ENCODE measurements around the gene GAL3ST3.
"Not testable (repeated sequence)": the region's sequence is repeated elsewhere in the genome, so short reads cannot be mapped to it uniquely, and the experiment has no call there.

The GAL3ST3 gene

DNA sequence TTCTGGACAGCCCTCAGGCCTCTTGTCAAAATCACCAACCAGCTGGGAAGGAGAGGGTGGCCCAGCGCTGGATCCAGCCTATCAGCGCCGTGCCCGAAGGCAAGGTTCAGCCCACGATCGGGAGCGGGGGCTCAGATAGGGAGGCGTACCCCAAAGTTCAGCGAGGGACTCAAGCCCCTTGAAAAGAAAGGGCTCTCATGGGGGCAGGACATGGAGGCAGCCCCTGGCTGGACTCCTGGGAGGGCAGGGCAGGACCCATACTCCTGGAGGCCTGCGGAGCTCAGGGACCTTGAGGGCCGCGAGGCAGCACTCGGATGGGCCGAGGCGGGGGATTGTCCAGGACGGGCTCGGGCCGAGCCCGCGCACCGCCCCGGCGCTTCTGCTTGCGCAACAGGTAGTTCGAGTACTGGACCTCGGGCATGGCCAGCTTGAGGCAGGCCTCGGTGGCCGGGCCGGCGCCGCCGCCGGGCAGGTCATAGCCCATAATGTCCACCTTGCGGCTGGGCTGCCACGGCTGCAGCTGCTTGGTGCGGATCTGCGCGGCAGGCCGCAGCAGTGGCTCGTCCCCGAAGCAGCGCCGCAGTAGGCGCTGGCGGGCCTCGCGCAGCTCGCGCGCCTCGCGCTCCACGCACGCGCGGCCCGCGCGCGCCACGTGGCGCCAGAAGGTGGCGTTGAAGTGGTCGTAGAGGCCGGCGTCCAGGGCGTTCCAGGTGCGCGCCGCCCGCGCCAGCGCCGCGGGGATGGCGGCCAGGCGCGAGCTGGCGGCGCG lies 6.5 kb downstream of the GAL3ST3 start:
- DNase-seq = no peak

DNA sequence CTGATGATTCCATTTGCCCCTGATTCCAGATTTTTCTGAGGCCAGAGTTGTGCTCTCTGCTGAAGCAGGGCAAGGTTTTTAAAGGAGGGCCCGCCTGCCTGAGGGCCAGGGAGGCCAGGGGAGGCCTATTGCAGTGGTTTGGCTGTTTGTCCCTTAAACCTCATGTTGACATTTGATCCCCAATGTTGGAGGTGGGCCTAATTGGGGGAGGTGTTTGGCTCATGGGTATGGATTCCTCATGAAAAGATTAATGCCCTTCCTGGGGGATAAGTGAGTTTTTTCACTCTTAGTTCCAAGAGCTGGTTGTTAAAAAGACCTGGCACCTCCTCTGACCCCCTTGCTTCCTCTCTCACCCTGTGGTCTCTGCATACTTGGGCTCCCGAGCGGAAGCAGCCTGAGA lies 9.2 kb downstream of the GAL3ST3 start:
- DNase-seq = no peak

DNA sequence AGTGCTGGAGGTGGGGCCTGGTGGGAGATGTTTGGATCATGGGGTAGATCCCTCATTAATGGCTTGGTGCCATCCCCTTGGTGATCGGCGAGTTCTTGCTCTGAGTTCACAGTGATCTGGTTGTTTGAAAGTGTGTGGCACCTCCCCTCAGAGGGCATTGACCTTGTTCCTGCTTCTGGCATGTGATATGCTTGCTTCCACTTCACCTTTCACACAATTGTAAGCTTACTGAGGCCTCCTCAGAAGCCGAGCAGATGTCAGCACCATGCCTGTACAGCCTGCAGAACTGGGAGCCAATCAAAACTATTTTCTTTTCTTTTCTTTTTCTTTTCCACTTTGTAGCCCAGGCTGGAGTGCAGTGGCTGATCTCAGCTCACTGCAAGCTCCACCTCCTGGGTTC lies 11.6 kb downstream of the GAL3ST3 start:
- no peak for DNase-seq

DNA sequence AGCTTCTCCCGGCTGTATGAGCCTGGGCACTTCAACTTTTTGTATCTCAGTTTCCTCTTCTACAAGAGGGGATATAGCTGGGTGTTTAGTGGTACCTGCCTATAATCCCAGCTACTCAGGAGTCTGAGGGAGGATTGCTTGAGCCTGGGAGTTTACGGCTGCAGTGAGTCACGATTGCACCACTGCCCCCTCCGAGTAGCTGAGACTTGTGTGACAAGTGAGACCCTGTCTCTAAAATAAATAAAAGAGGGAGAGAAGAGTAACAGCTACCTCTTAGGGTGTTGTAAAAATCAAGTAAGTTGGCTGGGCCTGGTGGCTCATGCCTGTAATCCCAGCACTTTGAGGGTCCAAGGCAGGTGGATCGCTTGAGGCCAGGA lies 12.6 kb downstream of the GAL3ST3 start:
- no peak for DNase-seq

DNA sequence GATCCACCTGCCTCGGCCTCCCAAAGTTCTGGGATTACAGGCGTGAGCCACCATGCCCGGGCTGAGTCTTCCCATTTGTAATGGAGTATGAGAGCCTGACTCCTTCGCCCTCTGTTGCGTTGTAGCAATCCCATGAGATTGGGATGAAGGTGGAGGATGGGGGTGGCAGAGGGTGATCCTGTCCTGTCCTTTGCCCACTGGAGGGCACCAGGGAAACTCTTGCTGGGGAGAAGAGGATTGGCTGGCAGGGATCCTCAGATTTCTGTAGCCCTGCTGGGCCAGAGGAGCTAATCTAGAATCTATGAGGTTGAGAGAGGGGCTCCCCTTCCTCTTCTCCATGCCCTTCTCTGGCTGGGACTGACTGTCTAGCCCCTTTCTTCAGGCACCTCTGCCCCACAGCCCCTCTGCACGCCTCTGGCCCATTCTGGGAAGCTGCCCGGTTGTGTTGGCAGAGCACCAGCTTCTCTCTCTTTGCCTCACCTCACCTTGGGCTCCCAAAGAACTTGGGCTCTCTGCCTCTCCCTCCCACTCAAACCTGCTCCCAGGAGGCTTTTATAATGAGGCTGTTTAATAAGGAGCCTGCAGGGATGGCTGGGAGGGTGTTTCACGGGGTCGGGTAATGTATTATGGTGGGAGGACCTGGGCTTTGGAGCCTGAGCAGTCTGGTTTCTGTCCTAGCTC lies 13.2 kb downstream of the GAL3ST3 start:
- no peak for DNase-seq

DNA sequence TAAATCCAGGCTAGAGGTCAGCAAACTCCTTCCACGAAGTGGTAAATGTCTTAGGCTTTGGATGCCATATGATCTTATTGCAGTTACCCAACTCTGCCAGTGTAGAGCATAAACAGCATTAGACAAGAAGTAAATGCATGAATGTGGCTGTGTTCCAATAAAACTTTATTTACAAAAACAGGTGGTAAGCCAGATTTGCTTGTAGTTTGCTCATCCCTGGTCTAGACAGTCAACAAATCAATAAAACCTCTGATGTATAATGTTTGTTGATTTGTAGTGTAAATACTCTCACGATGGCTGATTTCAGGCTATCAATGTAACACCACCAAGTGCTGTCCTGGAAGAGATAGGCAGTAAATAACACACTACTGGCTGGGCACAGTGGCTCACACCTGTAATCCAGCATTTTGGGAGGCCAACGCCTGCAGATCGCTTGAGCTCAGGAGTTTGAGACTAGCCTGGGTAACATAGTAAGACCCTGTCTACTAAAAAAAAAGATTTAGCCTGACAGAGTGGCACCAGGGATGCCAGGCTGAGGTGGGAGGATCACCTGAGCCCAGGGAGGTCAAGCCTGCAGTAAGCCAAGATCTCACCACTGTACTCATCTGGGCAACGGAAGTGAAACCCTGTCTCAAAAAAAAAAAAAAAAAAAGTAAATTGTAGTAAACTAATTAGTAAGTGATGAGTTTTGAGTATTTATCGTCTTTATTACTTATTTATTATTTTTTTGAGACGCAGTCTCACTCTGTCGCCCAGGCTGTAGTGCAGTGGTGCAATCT lies 15.8 kb downstream of the GAL3ST3 start:
- DNase-seq = no peak

DNA sequence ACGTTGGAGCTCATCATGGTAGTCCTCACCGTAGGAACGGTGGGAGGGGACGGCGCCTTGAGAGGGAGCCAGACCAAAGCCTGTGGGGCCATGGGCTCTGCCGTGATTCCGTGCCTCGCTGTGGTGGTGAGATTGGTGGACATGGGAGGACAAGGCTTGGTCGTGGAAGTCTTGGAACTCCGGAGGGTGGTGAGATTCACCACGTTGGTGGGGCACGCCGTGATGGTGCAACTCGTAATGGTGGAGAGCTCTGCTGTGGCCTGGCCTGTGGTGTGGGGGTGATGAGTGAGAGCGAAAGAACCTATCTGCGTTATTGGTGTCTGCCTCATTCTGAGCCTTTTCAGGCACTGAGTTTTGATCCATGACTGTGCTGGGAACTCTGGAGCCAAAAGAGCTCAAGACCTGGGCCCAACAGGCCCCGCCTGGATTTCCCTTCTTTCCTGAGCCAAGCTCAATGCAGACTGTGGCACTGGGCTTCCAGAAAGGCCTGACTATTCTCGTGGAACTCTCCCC lies 22.9 kb downstream of the GAL3ST3 start, which contains the start of gene CATSPER1:
Gene CATSPER1, minus strand, starts transcription at position 463 of the 513 bp plus-strand sequence. Its CDS starts 100 bp downstream, at position 363.
- DNase-seq = no peak

DNA sequence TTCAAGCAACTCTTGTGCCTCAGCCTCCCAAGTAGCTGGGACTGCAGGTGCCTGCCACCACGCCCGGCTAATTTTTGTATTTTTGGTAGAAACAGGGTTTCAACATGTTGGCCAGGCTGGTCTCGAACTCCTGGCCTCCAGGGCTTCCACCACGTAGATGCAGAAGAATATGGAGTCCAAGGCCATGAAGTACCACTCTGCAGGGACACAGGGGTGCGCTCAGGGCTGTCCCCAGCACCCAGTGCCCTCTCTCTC lies 25.8 kb downstream of the GAL3ST3 start:
- not testable (repeated sequence) for DNase-seq

DNA sequence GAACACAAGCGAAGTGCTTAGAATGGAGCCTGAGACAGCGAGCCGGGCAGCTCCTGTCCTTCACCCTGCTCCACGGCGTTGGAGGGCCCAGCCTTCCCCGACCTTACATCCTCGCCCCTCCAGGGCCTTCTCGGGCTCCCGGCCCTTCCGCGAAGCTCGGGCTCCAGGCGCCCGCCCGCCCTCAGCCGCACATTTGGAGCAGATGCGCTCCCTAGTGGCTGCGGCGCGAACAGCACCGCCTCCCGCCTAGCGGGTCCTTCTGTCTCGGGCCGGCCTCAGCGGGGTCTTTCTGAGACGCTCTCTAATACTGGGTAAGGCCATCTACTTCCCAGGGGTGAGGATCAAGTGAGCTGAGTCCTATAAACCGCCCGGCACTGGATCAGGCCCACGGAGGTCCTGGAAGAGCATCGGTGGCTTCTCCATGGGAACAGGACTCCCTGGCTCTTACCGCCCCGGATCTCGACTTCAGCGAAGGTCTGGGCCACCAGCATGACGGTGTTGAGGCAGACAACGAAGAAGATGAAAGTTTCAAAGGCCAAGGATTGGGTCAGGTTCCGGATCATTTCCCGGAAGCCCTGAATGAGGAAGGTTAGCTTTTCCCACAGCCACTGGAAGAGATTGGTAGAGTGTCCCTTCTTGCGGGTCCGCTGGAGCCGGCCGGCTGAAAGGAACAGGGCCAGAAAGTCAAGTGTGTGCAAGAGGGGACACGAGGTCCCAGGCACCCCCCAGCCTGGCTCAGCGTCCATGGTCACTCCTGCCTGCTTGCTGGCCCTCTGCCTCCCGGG lies 26.4 kb downstream of the GAL3ST3 start:
- DNase-seq = no peak

DNA sequence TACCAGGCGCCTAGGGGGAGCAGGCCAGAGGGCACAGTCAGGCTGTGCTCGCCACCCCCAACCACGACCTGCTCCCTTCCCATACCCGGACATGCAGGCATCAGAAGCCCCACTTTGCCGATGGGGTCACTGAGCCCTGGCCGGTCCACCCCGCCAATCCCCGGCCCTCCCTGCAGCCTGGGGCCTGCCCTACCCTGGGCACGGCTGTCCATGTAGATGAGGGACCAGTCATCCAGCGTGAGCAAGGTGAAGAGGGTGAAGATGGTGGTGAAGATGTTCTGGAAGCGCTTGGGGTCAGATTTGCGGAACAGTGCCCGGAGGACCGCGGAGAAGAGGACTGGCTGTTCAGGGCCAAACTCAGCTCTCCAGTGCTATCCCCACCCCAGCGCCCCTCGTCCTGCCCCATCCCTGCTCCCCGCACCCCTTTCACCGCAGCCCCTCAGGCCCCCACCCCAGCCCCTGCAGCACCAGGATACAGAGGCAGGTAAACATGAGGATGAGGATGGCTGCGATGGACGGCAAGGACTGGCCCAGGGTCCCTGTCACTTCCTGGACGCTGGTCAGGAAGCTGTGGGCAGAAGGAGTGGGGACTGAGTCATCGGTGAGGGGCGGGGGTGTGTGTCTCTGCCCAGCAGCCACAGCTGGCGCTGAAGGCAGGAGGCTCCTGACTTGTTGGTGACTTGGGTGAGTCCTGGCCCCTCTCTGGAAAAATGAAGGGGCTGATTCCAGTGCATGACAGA lies 28.2 kb downstream of the GAL3ST3 start:
- no peak for DNase-seq

DNA sequence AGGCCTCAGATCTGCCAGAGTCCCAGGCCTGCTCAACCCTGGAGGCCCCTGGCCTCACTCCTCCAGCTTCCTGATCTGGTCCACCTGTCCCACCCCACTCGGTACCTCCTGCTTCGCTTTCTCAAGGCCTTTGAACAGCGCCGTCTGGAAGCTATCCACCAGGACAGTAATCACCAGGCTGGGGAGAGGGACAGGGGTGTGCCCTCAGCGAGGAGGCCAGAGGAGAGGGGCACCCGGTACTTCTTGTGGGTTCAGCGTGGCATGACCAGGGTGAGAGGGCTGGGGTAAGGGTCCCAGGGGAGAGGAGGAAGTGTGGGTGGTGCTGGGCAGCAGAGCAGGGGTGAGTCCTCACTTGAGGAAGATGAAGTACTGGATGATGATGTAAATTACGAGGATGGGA lies 28.7 kb downstream of the GAL3ST3 start:
- no peak for DNase-seq

DNA sequence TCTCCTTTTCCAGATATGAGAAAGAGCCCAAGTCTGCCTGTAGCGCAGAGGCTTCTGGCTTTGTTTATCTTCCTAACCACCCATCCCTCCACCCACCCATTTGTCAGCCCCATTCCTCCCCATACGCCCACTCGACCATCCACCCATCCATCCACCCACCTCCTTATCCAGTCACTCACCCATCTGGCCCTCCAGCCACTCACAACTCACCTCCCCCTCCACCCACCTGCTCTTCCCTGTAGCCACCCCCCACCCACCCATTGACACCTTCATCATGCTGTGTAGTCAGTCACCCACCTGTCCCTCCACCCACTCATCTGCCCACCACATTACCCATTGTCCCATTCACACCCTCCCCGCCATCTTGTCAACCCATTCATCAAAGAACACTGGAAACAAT lies 31.6 kb downstream of the GAL3ST3 start:
- DNase-seq = no peak

DNA sequence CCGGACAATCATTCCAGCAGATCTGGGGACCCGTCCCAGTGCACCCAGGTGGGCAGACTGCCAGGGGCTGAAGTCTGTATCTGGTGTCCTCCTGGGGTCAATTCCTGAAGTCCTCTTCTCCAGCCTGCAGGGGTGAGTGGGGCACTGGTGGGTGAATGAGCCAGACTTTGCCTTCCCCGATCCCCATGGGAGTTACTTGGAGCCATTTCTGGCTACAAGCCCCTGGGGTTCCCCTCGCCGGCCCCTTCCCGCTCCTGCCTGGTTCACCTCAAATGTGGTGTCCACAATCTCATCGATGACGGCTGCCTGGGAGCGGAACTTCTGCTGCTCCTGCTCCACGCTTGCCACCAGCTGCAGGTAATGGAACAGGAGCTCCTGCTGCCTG lies 32.2 kb downstream of the GAL3ST3 start:
- DNase-seq = no peak

DNA sequence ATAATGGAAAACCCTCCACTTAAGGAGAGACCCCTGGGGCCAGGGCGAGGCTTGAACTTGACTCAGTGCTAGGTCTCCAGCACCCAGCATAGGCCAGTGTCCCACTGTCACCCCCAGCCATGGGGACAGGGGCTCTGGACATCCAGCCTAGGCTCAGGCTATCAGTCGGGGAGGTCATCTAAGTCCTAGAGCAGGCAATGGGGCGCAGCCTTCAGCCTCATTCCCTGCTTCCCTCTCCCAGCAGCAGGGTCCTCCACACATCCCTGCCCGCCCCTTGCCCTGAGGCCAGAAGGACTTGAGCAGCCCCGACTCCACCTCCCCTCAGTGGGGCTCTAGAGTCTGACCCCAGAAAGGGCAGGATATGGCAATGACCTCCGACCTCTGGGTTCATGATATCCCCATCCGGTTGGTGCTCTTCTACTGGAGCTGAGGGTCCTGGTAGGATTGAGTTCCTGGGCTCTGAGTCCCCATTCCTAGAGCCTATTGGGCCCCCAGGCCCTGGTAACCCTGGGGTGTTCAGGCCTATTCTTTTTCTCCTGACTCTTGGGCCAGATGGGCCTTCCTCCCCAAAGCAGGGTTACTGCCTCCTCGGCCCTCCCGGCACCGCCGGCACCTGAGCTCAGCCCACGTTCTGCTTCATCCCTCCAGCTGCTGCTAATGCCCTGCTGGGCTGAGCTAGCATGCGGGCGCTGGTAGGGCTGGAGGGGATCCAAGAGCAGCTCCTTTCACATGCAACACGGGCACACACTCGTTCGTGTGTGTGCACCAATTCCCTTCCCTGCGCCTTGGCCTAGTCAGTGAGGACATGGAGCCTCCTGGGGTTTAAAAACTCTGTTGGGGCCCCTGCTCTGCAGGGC lies 32.8 kb downstream of the GAL3ST3 start:
- DNase-seq = no peak

DNA sequence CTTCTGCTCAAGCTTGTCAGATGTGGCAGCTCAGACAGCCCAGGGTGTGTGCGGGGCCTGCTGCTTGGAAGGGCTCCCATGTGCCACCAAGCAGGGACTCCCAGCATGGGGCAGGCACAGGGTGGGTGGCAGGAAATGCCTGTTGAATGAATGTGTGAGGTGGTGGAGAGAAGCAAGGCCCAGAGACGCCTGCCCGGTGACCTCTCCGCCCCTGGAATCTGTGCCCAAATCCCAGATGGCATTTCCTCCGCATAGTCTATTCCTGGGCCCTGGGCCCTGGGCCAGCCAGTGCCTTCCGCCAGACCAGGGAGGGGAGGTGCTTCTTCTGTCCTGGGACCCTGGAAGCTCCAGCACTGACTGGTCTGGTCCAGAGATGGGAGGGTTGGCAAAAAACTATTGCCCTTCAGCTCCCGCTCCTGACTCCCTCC lies 33.5 kb downstream of the GAL3ST3 start:
- DNase-seq = no peak

DNA sequence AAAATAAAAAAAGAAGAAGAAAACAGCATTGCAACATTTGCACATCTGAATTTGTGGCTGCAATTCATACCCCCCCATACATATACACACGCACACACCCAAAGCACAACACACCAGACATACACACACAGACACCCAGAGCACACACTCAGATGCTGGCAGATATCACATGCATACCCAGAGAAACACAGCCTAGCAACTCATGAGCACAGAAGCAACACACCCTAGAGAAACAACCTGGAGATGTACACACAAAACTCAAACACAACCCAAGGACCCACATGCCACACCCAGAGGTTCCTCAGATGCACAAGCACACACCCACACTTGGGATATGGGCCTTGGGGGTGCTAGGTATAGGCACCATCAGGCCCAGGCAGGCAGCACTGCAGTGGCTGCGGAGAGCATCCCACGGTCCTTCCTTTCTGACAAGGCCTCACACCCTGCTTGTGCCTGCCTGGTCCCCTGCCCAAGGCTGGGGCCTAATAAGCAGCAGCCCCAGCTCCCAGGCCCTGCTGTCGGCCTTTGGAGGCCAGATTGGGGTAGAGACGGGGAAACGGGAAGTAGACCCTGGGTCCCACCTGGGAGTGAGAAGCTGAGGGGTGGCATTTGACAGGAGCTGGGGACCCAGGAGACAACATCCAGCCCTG lies 34.0 kb downstream of the GAL3ST3 start:
- DNase-seq = no peak

DNA sequence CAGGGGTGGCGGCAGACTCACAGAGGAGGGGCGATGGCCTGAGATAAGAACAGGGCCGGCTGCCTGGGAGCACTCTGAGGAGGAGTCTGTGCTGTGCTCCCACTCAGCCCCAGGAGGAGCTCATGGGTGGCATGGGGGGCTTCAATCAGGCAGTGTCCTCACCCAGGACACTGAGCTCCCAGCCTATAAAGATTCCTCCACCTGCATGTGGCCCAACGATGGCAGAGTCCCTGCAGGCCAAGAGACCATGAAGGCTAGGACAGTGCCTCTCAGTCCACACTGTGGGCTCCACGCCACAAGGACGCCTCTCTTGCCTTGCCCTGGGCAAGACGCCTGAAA lies 35.2 kb downstream of the GAL3ST3 start:
- DNase-seq = no peak

DNA sequence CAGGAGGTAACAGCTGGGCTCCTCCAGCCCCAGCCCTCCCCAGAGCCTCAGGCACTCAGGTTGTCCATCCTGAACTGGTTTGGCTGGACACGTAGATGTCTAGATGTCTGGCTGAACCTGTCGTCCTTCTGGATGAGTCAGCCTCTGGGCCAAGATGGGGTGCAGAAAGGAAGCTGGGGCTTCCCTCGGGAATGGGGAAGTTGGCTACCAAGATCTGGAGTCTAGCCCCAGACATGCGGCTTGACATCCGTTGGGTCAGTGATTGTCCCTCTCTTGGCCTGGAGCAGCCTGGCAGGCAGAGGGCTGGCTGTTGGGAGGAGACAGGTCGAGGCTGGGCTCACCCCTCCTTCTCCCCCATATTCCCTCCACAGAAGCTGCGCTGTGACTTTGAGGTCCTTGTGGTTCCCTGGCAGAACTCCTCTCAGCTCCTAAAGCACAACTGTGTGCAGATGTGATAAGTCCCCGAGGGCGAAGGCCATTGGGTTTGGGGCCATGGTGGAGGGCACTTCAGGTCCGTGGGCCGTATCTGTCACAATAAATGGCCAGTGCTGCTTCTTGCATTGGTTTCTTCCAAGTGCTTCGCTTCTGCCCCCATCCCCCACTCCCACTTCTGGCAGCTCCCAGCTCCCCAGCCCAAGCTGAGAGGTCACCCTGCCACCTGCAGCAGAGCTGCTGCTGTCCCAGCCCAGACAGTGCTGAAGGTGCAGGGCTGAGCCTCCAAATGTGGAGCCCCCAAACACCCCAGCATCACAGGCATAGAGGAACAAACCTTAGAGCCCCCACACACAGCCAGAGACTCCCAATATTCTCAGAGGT lies 35.8 kb downstream of the GAL3ST3 start:
- no peak for DNase-seq

DNA sequence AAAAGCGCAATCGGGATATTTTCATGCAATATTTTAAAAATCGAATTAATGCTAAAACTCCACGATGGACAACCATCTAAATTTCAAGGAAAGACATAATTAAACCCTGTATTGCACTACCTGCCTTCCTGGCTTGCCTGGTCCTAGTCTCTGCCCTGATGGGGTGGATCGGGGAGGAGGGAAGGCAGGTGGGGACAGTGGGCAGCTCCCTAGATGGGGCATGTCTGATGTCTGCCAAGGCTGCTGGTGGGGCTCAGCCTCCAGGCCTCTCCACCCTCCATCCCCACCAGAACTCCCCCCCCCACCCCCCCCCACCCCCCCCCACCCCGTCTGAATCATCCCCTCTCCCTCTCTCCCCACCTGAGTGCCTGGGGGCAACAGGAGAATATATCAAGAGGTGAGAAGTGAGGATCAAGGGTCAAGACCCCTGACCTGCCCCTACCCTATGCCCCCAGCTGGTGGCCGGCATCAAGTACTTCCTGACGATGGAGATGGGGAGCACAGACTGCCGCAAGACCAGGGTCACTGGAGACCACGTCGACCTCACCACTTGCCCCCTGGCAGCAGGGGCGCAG lies 36.5 kb downstream of the GAL3ST3 start:
- DNase-seq = no peak
